Measurements from ENCODE around the gene ALDH1L1. TPM values are rescaled to one million over a fixed set of nuclear protein-coding genes. Genes with fewer than 3 reads are reported as not detected.
A peak's percentile ranks its signal among the peaks of the same experiment; 100 is the strongest.

Gene ALDH1L1
- total and polyA plus RNA-seq, 2 of the 8 experiments (the other 6 are each of a cell fraction or from before 2014, with no cell fraction given): 0.98 to 1.6 TPM

DNA sequence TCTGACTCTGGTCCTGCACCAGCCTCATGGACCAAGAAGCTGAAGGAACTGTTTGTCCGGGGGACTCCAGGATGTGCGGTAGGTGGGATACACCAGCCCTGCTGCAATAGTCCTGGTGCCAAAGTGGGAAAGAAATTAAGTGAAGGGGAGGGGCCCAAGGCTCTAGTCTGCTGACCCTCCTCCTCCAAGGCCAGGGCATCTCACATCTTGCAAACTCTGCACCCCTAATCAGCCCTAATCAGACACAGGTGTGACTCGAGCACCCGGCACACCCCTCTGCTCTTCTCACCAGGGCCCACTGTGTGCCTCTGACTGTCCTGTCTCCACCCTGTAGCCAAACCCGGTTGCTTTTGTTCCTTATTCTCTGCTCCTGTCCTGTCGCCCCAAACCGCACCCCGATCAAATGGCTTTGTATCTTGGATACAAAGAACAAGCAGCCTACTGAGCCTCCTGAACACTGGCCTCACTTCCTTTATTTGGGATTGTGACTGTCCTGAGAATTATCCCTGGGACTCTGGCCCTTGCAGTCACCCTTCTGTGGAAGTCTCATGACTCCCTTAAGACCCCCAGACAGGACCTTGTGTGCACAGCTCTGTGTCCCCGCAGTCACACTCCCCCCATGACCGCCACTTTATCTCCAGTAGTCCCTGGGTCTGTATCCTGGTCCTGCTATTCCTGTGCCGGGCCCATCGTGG lies 69.8 kb downstream of the ALDH1L1 start:
- Histone ChIP-seq H3K27me3 (replicated peaks in 1 of 4; ENCODE audit: control insufficient read depth in 3 of 4, extremely low read depth in 1 of 4, insufficient read depth in 3 of 4, low read length in 3 of 4) (0 out of 7 replicates have a peak, but pooled peaks cover 0 to 2% (median 0%) of the 10 kb centered on the region in 4 experiments), H3K18ac (ENCODE audit: extremely low read depth, low read length) (no peak overlapping the region), H3K4ac (replicated peaks; ENCODE audit: insufficient read length, low read depth, low read length) (no peak overlapping the region), H2BK20ac (ENCODE audit: low read length) (no peak overlapping the region), H3K14ac (ENCODE audit: insufficient read length) (no peak overlapping the region), H4K20me1 (replicated peaks in 1 of 2; ENCODE audit: control insufficient read depth in 1 of 2, insufficient read depth in 2 of 2, low read length in 2 of 2) (no peaks in the 10 kb centered on the region), H3K4me2 (ENCODE audit: insufficient read depth in 1 of 2, low read depth in 2 of 2, low read length in 2 of 2) (no peak overlapping the region), H3K79me2 (ENCODE audit: control insufficient read depth in 1 of 2, insufficient read depth in 2 of 2, low read length in 2 of 2) (no peaks in the 10 kb centered on the region), H3K27ac (ENCODE audit: low read depth, low read length) (no peak overlapping the region), H4K91ac (replicated peaks; ENCODE audit: insufficient read length, low read length) (peak overlapping the region; percentile 64), H4K8ac (ENCODE audit: extremely low read depth, insufficient read depth, low read length) (no peak overlapping the region), H2AFZ (ENCODE audit: low read length) (no peak overlapping the region), H2BK120ac (replicated peaks; ENCODE audit: low read depth, low read length) (no peak overlapping the region), H3K9me3 (ENCODE audit: insufficient read depth in 2 of 2, low read depth in 1 of 2, low read length in 1 of 2) (no peaks in the 10 kb centered on the region), H3K4me3 (ENCODE audit: extremely low read depth in 1 of 4, insufficient read depth in 2 of 4, low read depth in 3 of 4, low read length in 4 of 4) (no peak overlapping the region), H2AK5ac (ENCODE audit: low read depth, low read length) (no peak overlapping the region), H2BK5ac (ENCODE audit: low read depth, low read length) (no peak overlapping the region), H3K56ac (replicated peaks; ENCODE audit: insufficient read length, low read depth, low read length) (no peak overlapping the region), H3K9ac (replicated peaks in 1 of 4; ENCODE audit: extremely low read depth in 1 of 4, low read depth in 3 of 4, low read length in 3 of 4) (no peak overlapping the region), H3K36me3 (ENCODE audit: control insufficient read depth in 2 of 4, insufficient read depth in 4 of 4, low read length in 3 of 4) (no peaks in the 10 kb centered on the region), H3K4me1 (replicated peaks in 1 of 4; ENCODE audit: control insufficient read depth in 3 of 4, insufficient read depth in 4 of 4, low read length in 3 of 4) (no peaks in the 10 kb centered on the region), H3K23ac (ENCODE audit: insufficient read length) (no peak overlapping the region), H3K23me2 (ENCODE audit: low read depth, low read length) (no peaks in the 10 kb centered on the region), H2BK12ac (ENCODE audit: low read depth, low read length) (no peak overlapping the region), H4K5ac (ENCODE audit: insufficient read length, low read depth, low read length) (no peak overlapping the region), H2BK15ac (ENCODE audit: low read length) (no peak overlapping the region), H3K79me1 (ENCODE audit: low read depth, low read length) (no peaks in the 10 kb centered on the region)
- DNase-seq (ENCODE audit: low read depth in 1 of 2, low spot score in 2 of 2): peak in 1 of 2 experiments; percentile 24
- CTCF ChIA-PET (ENCODE audit: partially characterized antibody): interaction anchor here (1.1 to 7.3 kb wide), 5 partner anchors 8 to 49 kb away, joined by 4 to 52 read pairs (median 8); no protein-coding TSS in a partner anchor
- TF ChIP-seq YY1 (IDR thresholded peaks at IDR 0.05; ENCODE audit: low read depth, low read length): no peak
- POLR2A ChIA-PET (ENCODE audit: partially characterized antibody): interaction anchor here (0.9 kb wide), 1 partner anchor 14 kb away, joined by 3 read pairs; no protein-coding TSS in a partner anchor
- FAIRE-seq: no peak
- 92% methylated on average over 12 of the region's 12 CpGs; no CpG with 5 or more reads in 1 of the 2 experiments for WGBS, 2 experiments (ENCODE audit: extremely low coverage in 1 of 2, insufficient coverage in 1 of 2, insufficient read length in 1 of 2, insufficient replicate concordance in 2 of 2, low coverage in 1 of 2, low lambda C conversion rate in 2 of 2, missing lambda C conversion rate in 1 of 2)
